Osteocyte (in vitro differentiated cells): ENCODE results near the gene PHGDH. TPM values are rescaled to one million over a fixed set of nuclear protein-coding genes. Genes with fewer than 3 reads are reported as not detected.

Experiments used
- DNase-seq: peaks from one replicate; pipeline ENCODE4 v3.0.0; 2021; ENCODE audit warnings: mixed read lengths; ENCODE audit not compliant: unreplicated experiment; ENCODE audit errors: extremely low spot score
- H3K27ac Mint-ChIP-seq: one replicate; pipeline ENCODE4 v1.8.0; 2021; ENCODE audit warnings: mild to moderate bottlenecking, mixed read lengths; ENCODE audit not compliant: unreplicated experiment
- H3K27me3 Mint-ChIP-seq: one replicate; pipeline ENCODE4 v1.8.0; 2021; ENCODE audit warnings: mixed read lengths; ENCODE audit not compliant: unreplicated experiment
- H3K36me3 Mint-ChIP-seq: one replicate; pipeline ENCODE4 v1.8.0; 2021; ENCODE audit warnings: mixed read lengths; ENCODE audit not compliant: unreplicated experiment
- H3K4me1 Mint-ChIP-seq: one replicate; pipeline ENCODE4 v1.8.0; 2021; ENCODE audit warnings: mixed read lengths; ENCODE audit not compliant: unreplicated experiment
- H3K4me3 Mint-ChIP-seq: one replicate; pipeline ENCODE4 v1.8.0; 2021; ENCODE audit warnings: mild to moderate bottlenecking, moderate library complexity, mixed read lengths; ENCODE audit not compliant: unreplicated experiment
- H3K9me3 Mint-ChIP-seq: one replicate; pipeline ENCODE4 v1.8.0; 2021; ENCODE audit warnings: mixed read lengths; ENCODE audit not compliant: unreplicated experiment
- CTCF ChIP-seq: fragments of 200-600 bp; sonication (generic); IDR thresholded peaks from 2 replicates; pipeline ENCODE4 v1.5.0; 2021; ENCODE audit warnings: antibody characterized with exemption, mild to moderate bottlenecking, moderate library complexity
- total RNA-seq: library from RNA; stranded (reverse); gene quantifications from 2 replicates; pipeline ENCODE4 v1.2.1, GENCODE V29; 2021

The PHGDH gene
- total RNA-seq, 1 donor from 2014 or later = 271 TPM

- no peak for TF ChIP-seq CTCF
- Mint-ChIP-seq H3K27me3 (peaks cover 41% of the 10 kb centered on the region), H3K27ac (no peak overlapping the region), H3K4me1 (no peaks in the 10 kb centered on the region), H3K9me3 (no peaks in the 10 kb centered on the region), H3K36me3 (no peaks in the 10 kb centered on the region), H3K4me3 (no peak overlapping the region)
- no peak for DNase-seq
These were observed 29.6 kb upstream of the PHGDH start for GRCh38 chr1:119682141-119682540.

GRCh38 chr1:119683893-119684292 lies 27.8 kb upstream of the PHGDH start:
- Mint-ChIP-seq H3K27ac (no peak overlapping the region), H3K4me3 (no peak overlapping the region), H3K27me3 (peaks cover 48% of the 10 kb centered on the region), H3K9me3 (no peaks in the 10 kb centered on the region), H3K36me3 (no peaks in the 10 kb centered on the region), H3K4me1 (no peaks in the 10 kb centered on the region)
- TF ChIP-seq CTCF = no peak
- no peak for DNase-seq

- H3K4me3 Mint-ChIP-seq = no peak overlapping the region
- no peak for DNase-seq
- no peak for TF ChIP-seq CTCF
- H3K27me3 Mint-ChIP-seq = peaks cover 53% of the 10 kb centered on the region
- H3K27ac Mint-ChIP-seq = no peak overlapping the region
- H3K9me3 Mint-ChIP-seq = no peaks in the 10 kb centered on the region
- H3K36me3 Mint-ChIP-seq = no peaks in the 10 kb centered on the region
- no peaks in the 10 kb centered on the region for H3K4me1 Mint-ChIP-seq
These were observed 25.1 kb upstream of the PHGDH start for GRCh38 chr1:119686661-119687060.

GRCh38 chr1:119687434-119688079 lies 24.2 kb upstream of the PHGDH start:
- no peaks in the 10 kb centered on the region for H3K9me3 Mint-ChIP-seq
- H3K36me3 Mint-ChIP-seq = no peaks in the 10 kb centered on the region
- peaks cover 48% of the 10 kb centered on the region for H3K27me3 Mint-ChIP-seq
- H3K4me3 Mint-ChIP-seq = no peak overlapping the region
- TF ChIP-seq CTCF = no peak
- H3K27ac Mint-ChIP-seq = no peak overlapping the region
- H3K4me1 Mint-ChIP-seq = no peaks in the 10 kb centered on the region
- DNase-seq = no peak

DNA sequence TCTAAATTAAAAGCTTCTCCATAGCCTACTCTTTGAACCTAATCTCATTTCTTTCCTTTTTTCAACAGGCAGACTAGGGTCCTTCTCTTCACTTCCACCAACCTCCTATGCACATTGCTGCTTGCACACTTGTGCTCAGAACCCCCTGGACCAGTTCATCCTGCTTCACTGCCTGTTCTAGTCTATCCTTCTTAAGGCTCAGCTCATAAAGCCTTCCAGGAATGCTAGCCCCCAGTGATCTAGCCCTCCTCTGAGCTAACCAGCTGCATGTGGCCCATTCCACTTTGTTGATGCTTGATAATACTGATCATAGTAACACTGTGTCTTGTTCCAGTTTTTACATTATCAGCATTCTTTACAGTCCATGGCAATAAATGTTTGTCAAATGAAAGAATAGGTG lies 22.9 kb upstream of the PHGDH start:
- Mint-ChIP-seq H3K4me1 (no peaks in the 10 kb centered on the region), H3K9me3 (no peaks in the 10 kb centered on the region), H3K36me3 (no peaks in the 10 kb centered on the region), H3K4me3 (no peak overlapping the region), H3K27ac (no peak overlapping the region), H3K27me3 (peaks cover 55% of the 10 kb centered on the region)
- DNase-seq = no peak
- TF ChIP-seq CTCF = no peak
